OCI-LY7 (cell line): ENCODE results near the gene CALN1.

Experiments
- CTCF ChIP-seq: fragments of 200-600 bp; sonication (generic); conservative IDR thresholded peaks from 2 replicates; pipeline ENCODE4 v1.5.1; 2014; ENCODE audit warnings: mild to moderate bottlenecking, antibody characterized with exemption, low read length, moderate library complexity, mixed read lengths
- EZH2phosphoT487 ChIP-seq: fragments of 200-600 bp; sonication (generic); IDR thresholded peaks from 2 replicates; pipeline ENCODE4 v1.6.1; 2018; ENCODE audit warnings: low read depth, borderline replicate concordance, mild to moderate bottlenecking, mixed run types, antibody characterized with exemption, low read length, moderate library complexity, mixed read lengths

GRCh38 chr7:71868797-71869196, 543.3 kb downstream of the CALN1 start:
- TF ChIP-seq CTCF (no peak), EZH2phosphoT487 (no peak)
